Measurements from ENCODE around the gene RABEP2. TPM values are rescaled to one million over a fixed set of nuclear protein-coding genes. Genes with fewer than 3 reads are reported as not detected.
"Not testable (repeated sequence)": the region's sequence is repeated elsewhere in the genome, so short reads cannot be mapped to it uniquely, and the experiment has no call there.

RABEP2 gene
- total RNA-seq, 1 experiment from 2014 or later = 48.5 TPM

DNA sequence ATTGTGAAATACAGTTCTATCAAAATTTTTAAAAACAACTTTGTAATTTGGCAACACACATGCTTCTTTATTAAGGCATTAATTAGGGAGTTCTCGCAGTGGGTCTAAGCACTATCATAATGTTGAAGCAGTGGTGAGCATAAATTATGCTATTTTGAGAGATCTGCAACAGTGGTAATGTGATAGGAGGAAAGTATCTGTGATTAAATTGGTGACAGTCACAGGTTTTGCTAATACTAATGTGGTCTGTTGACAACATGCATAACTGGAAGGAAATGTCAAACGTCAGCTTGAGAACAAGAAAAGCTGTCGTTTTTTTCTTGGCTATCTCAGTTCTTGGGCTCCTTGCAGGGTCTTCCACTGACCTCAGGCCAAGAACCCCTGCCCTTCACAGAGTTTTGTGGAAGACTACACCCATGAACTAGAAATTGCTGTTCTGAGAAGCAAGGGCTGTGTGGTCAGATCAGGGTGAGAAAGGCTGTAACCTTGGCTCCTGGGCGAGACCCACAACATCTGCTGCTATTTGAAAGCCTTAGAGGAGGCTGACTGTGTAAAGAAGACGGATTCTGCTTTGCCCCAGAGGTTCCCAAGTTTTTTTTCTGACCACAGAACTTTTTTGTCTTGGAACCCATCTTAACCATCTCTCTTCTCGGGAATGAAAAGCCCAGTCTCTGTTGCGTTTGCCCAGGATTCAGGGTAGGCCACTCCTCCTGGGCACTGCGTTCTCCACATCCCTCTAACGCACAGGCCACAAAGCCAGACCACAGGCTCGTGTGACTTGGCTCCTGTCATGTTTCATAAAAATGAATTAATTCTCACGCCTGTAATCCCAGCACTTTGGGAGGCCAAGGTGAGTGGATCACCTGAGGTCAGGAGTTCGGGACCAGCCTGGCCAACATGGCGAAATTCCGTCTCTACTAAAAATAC is 32.8 kb downstream of the RABEP2 start:
- H3K4me3 ChIP-seq = no peak overlapping the region
- H3K4me2 ChIP-seq = no peak overlapping the region
- H3K4me1 ChIP-seq (replicated peaks; ENCODE audit: insufficient read depth) = no peaks in the 10 kb centered on the region
- no peaks in the 10 kb centered on the region for H3K27me3 ChIP-seq (ENCODE audit: insufficient read depth, low read depth)
- H3K9me3 ChIP-seq (ENCODE audit: insufficient read depth, low read depth) = no peaks in the 10 kb centered on the region
- H4K20me1 ChIP-seq (ENCODE audit: insufficient read depth) = no peaks in the 10 kb centered on the region; the same call in 1 of the 2 replicates
- no peak overlapping the region for H2AFZ ChIP-seq
- H3K36me3 ChIP-seq (ENCODE audit: low read depth) = no peaks in the 10 kb centered on the region
- H3K79me2 ChIP-seq (ENCODE audit: low read depth) = no peaks in the 10 kb centered on the region
- no peaks in the 10 kb centered on the region for H3K9me2 ChIP-seq (ENCODE audit: insufficient read depth)
- no peak overlapping the region for H3K27ac ChIP-seq
- BruUV-seq (replicated peaks) = no TSS peak
- no peak for DNase-seq
- H3F3A ChIP-seq (ENCODE audit: insufficient read depth, low read depth) = no peaks in the 10 kb centered on the region; the same call in 1 of the 2 replicates
- TF ChIP-seq, protein P1, sequence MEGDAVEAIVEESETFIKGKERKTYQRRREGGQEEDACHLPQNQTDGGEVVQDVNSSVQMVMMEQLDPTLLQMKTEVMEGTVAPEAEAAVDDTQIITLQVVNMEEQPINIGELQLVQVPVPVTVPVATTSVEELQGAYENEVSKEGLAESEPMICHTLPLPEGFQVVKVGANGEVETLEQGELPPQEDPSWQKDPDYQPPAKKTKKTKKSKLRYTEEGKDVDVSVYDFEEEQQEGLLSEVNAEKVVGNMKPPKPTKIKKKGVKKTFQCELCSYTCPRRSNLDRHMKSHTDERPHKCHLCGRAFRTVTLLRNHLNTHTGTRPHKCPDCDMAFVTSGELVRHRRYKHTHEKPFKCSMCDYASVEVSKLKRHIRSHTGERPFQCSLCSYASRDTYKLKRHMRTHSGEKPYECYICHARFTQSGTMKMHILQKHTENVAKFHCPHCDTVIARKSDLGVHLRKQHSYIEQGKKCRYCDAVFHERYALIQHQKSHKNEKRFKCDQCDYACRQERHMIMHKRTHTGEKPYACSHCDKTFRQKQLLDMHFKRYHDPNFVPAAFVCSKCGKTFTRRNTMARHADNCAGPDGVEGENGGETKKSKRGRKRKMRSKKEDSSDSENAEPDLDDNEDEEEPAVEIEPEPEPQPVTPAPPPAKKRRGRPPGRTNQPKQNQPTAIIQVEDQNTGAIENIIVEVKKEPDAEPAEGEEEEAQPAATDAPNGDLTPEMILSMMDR (conservative IDR thresholded peaks at IDR 0.05) = no peak
- TF ChIP-seq EZH2 (IDR thresholded peaks at IDR 0.05; ENCODE audit: low read depth) = no peak
- POLR2A ChIA-PET (ENCODE audit: unreplicated experiment) = no interaction called here
- intact Hi-C loops (cut with micrococcal nuclease; ENCODE audit: unreplicated experiment) = no loop called here
- CTCF ChIA-PET = no interaction called here

DNA sequence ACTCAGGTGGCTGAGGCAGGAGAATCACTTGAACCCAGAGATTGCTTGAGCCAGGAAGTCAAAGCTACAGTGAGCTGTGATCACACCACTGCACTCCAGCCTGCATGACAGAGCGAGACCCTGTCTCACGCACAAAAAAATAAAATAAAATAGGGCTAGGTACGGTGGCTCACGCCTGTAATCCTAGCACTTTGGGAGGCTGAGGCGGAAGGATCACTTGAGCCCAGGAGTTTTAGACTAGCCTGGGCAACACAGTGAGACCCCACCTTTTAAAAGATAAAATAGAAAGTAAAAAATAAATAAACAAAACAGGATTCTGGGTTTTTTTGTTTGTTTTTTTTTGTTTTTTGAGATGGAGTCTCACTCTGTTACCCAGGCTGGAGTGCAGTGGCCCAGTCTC is 34.7 kb downstream of the RABEP2 start:
- CTCF ChIA-PET = not testable (repeated sequence)

DNA sequence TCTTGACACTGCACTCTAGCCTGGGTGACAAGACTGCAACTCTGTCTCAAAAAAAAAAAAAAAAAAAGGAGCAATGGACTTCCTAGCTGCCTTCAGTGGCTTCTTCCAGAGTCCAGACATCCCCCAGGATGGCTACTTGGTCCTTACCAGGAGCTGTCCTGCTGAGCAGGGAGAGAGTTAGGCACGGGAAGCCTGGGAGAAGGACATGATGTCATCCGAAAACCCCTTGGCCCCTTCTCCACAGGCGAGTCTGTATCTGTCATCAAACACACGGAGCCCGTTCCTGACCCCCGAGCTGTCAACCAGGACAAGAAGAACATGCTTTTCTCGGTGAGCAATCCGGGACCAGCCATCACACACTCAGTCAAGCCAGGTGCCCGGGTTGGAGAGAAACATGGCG is 38.1 kb downstream of the RABEP2 start:
- ChIA-PET CTCF (no interaction called here), POLR2A (ENCODE audit: unreplicated experiment) (interaction anchor here (0.6 kb wide), 1 partner anchor 19 kb away, joined by 8 read pairs; no protein-coding TSS in a partner anchor)
- H3K9me3 ChIP-seq (ENCODE audit: insufficient read depth, low read depth) = no peaks in the 10 kb centered on the region
- no peak overlapping the region for H3K4me2 ChIP-seq
- H2AFZ ChIP-seq = no peak overlapping the region
- no peak overlapping the region for H3K4me3 ChIP-seq
- intact Hi-C loops (cut with micrococcal nuclease; ENCODE audit: unreplicated experiment) = no loop called here
- TF ChIP-seq, protein P1 (conservative IDR thresholded peaks at IDR 0.05) = no peak
- TF ChIP-seq EZH2 (IDR thresholded peaks at IDR 0.05; ENCODE audit: low read depth) = no peak
- H3K27ac ChIP-seq = no peak overlapping the region
- H3K79me2 ChIP-seq (ENCODE audit: low read depth) = no peaks in the 10 kb centered on the region
- H3K4me1 ChIP-seq (replicated peaks; ENCODE audit: insufficient read depth) = no peaks in the 10 kb centered on the region
- no peaks in the 10 kb centered on the region for H3K36me3 ChIP-seq (ENCODE audit: low read depth)
- H3F3A ChIP-seq (ENCODE audit: insufficient read depth, low read depth) = no peaks in the 10 kb centered on the region; the same call in 1 of the 2 replicates
- no peaks in the 10 kb centered on the region for H4K20me1 ChIP-seq (ENCODE audit: insufficient read depth)
- BruUV-seq (replicated peaks) = no TSS peak
- no peaks in the 10 kb centered on the region for H3K9me2 ChIP-seq (ENCODE audit: insufficient read depth)
- no peak for DNase-seq
- no peaks in the 10 kb centered on the region for H3K27me3 ChIP-seq (ENCODE audit: insufficient read depth, low read depth)

More for the DNA sequence above, 34.7 kb downstream of the RABEP2 start:
- H3K4me3 ChIP-seq; POLR2A ChIA-PET (ENCODE audit: unreplicated experiment); H3K4me2 ChIP-seq; H3K27me3 ChIP-seq (ENCODE audit: insufficient read depth, low read depth); H2AFZ ChIP-seq; H3K79me2 ChIP-seq (ENCODE audit: low read depth); H3K9me3 ChIP-seq (ENCODE audit: insufficient read depth, low read depth); H3K4me1 ChIP-seq (replicated peaks; ENCODE audit: insufficient read depth); H3K9me2 ChIP-seq (ENCODE audit: insufficient read depth); BruUV-seq (replicated peaks); intact Hi-C loops (cut with micrococcal nuclease; ENCODE audit: unreplicated experiment); H4K20me1 ChIP-seq (ENCODE audit: insufficient read depth); H3F3A ChIP-seq (ENCODE audit: insufficient read depth, low read depth); H3K27ac ChIP-seq; H3K36me3 ChIP-seq (ENCODE audit: low read depth); DNase-seq: not testable (repeated sequence)

All from PC-9 (cell line).